ENCODE measurements around the gene LIPM.

The LIPM gene

GRCh38 chr10:88802523-88803285 is at the start of gene LIPM:
Gene LIPM (plus strand): TSS chr10:88802730. CDS start chr10:88802897, 167 bp downstream.
- DNase-seq = no peak

GRCh38 chr10:88754287-88754686 is 48.2 kb upstream of the LIPM start:
- no peak for DNase-seq

DNA sequence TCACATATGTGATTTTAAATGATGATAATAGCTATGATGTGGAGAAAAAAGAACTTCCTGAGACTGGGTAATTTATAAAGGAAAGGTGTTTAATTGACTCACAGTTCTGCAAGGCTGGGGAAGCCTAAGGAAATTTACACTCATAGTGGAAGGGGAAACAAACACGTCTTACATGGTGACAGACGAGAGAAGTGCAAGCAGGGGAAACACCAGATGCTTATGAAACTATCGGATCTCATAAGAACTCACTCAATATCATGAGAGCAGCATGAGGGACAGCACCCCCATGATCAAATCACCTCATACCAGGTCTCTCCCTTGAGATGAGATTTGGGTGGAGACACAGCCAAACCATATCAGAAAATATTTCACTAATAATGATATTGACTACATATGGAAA is 46.8 kb upstream of the LIPM start:
- peak; percentile 13 for DNase-seq

DNA sequence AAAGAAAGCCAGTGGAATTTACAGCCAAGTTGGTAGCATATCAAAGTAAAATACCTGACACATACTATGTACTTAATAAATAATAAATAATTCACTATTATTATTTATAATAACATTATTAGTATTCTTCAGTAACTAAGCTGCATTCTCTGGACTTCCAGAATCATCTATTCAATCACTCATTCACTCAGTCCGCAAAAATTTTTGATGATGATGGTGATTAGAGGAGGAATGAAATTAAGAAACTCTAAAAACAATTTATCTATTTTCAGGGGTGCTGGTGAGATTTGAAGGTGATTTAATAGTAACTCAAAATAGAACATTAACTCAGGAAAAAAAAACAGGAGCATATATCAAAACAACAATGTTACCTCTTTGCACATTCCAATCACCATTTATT is 45.9 kb upstream of the LIPM start:
- DNase-seq = no peak

- DNase-seq = no peak
These were observed 43.0 kb upstream of the LIPM start, which contains the start of gene LIPN for GRCh38 chr10:88759366-88760101. Gene LIPN (plus strand): TSS chr10:88760020. CDS start chr10:88761406, 1,386 bp downstream.

DNA sequence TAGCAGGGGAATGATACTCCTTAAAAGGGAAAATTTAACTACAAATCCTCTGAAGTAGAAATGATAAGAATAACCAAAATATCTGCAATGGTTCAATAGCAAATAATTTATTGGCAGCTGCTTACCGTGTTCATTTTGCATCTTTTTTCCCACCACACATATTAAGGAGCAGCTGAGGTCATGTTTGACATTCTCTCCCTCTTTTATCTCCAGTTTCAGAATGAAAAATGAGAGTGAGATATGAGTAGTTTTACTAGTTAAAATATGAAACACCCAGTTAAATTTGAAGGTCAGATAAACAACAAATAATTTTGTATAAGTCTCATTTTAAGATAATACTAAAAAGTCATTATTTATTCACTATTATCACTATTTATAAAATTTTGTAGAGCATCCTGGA is 39.6 kb upstream of the LIPM start:
- DNase-seq = no peak

DNA sequence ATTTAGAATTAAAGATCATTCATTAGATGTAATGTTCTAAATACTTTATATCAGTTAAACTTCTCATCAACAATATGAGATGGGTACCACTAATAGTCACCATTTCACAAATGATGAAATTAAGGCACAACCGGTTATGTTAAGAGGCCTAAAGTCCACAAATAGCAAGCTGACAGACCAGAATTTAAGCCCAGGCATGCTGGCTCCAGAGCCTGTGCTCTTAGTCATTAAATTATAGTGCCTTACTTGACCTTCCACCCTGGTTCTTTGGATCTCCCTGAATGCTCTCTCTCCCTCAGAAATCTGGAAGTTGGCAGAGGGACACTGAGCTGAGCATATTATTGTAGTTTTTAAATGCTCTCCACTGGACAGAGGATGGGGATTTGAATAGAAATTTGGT is 39.1 kb upstream of the LIPM start:
- DNase-seq = no peak

- DNase-seq = no peak
These were observed 38.4 kb upstream of the LIPM start for GRCh38 chr10:88764110-88764509.

DNA sequence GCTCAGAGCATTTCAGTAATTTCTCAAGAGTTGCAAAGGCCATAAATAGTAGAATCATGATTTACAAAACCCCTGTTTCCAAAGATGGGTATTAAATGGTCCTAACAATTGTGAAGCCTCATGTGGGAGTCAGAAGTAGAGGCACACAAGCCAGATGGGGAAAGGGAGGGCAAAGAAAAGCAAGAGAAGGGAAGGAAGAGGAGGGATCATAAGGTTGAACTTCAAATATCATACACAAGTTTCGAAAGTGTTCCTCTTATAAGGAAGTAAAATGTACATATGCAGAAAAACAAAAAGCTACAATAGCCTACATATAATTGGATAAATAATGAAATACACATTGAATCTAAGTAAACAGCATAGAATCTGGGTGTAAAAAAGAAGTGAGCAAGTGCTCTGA is 36.7 kb upstream of the LIPM start:
- no peak for DNase-seq

GRCh38 chr10:88769384-88769783 is 33.1 kb upstream of the LIPM start:
- no peak for DNase-seq

- no peak for DNase-seq
These were observed 21.3 kb upstream of the LIPM start for GRCh38 chr10:88781206-88781605.

DNA sequence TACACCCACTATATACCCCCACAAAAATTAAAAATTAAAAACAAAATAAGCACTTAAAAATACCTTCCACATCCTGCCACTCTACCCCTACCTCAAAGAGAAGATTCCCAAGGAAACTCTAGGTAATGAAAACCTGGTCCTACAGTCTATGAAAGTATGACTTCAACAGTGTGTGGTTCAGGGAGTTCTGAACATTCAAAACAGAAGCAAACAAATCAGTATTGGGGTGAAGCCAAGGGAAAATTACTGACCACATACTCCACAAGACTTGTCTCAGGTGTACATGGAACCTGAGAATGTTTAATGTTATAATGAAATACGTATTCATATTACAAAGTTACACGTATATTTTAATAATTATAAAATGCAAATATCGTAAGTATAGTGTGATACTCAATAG is 20.3 kb upstream of the LIPM start:
- DNase-seq = no peak

GRCh38 chr10:88783724-88784123 is 18.8 kb upstream of the LIPM start:
- no peak for DNase-seq

GRCh38 chr10:88786032-88786770 is 16.3 kb upstream of the LIPM start:
- DNase-seq = no peak

GRCh38 chr10:88787463-88787862 is 15.1 kb upstream of the LIPM start:
- no peak for DNase-seq

- no peak for DNase-seq
These were observed 13.6 kb upstream of the LIPM start for GRCh38 chr10:88788924-88789323.

GRCh38 chr10:88791924-88792323 is 10.6 kb upstream of the LIPM start:
- no peak for DNase-seq

- no peak for DNase-seq
These were observed 9.9 kb upstream of the LIPM start for GRCh38 chr10:88792661-88793060.

GRCh38 chr10:88793712-88794299 is 8.7 kb upstream of the LIPM start:
- DNase-seq = no peak

- DNase-seq = no peak
These were observed 7.8 kb upstream of the LIPM start for GRCh38 chr10:88794731-88795130.

GRCh38 chr10:88800152-88801125 is 2.1 kb upstream of the LIPM start:
- peak; percentile 36 for DNase-seq

DNA sequence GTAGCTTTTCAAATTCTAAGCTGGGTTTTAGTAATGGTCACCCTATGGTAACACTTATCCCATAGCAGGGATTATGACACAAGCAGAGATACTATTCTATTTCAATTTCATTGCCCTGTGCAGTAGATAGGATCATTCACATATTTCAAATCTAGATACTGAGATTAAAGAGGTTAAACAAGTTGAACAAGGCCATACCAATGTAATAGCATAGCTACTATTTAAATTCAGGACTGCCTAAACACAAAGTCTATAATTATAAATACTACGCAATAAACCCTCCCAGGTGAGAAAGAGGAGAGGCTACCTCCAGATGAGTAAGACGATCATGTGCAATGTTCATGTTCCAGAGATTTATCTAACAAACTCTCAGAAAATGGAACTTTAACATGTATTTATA is 1.1 kb downstream of the LIPM start:
- no peak for DNase-seq
